IMR-90 (cell line): Measurements from ENCODE around the gene CCDC63. TPM values are rescaled to one million over a fixed set of nuclear protein-coding genes. Genes with fewer than 3 reads are reported as not detected.

Experiments used
- ATAC-seq: fragments of 200-7000 bp; cut with Tn5 transposase; 2 replicates; pipeline ENCODE4 v1.9.1; 2020; ENCODE audit warnings: low read depth, mild to moderate bottlenecking, moderate library complexity
- BruUV-seq: library from RNA; stranded (reverse); fragments of 400-500 nt; replicated peaks from 2 replicates; lab custom pipeline; 2021; lab: Mats Ljungman, UMichigan
- CTCF ChIA-PET: fragments of 300-600 bp; formaldehyde crosslinking; extraction: SDS; loops from one replicate; lab custom pipeline; 2021; ENCODE audit warnings: antibody characterized with exemption; lab: Yijun Ruan, JAX
- POLR2A ChIA-PET: fragments of 300-600 bp; sonication (Branson Sonifier 250); formaldehyde crosslinking; loops from one replicate; lab custom pipeline; 2022; ENCODE audit warnings: antibody characterized with exemption; ENCODE audit not compliant: unreplicated experiment; lab: Charles Lee
- DNase-seq: peaks from one replicate; pipeline ENCODE4 v3.0.0; 2013
- H2AFZ ChIP-seq: replicated peaks from 2 replicates; pipeline ENCODE3; 2013; ENCODE audit warnings: low read length, mild to moderate bottlenecking; ENCODE audit not compliant: poor library complexity
- H2AK5ac ChIP-seq: 2 replicates; pipeline ENCODE4 v1.6.1; 2013; ENCODE audit warnings: low read depth, low read length, inconsistent platforms
- H2AK9ac ChIP-seq: replicated peaks from 2 replicates; pipeline ENCODE3; 2013; ENCODE audit warnings: mild to moderate bottlenecking, low read depth, low read length, moderate library complexity; ENCODE audit not compliant: poor library complexity
- H2BK120ac ChIP-seq: 2 replicates; pipeline ENCODE4 v1.6.1; 2013; ENCODE audit warnings: low read depth, low read length, inconsistent platforms
- H2BK15ac ChIP-seq: 3 replicates; pipeline ENCODE4 v1.6.1; 2013; ENCODE audit warnings: low read depth, low read length, inconsistent platforms
- H2BK20ac ChIP-seq: 2 replicates; pipeline ENCODE4 v1.6.1; 2013; ENCODE audit warnings: low read depth, mild to moderate bottlenecking, inconsistent platforms, low read length, moderate library complexity
- H2BK5ac ChIP-seq: 2 replicates; pipeline ENCODE4 v1.6.1; 2013; ENCODE audit warnings: mild to moderate bottlenecking, low read depth, low read length, inconsistent platforms; ENCODE audit not compliant: poor library complexity, severe bottlenecking
- H3K14ac ChIP-seq: replicated peaks from 2 replicates; pipeline ENCODE4 v1.6.1; 2013; ENCODE audit warnings: low read depth, low read length, inconsistent platforms
- H3K18ac ChIP-seq: 2 replicates; pipeline ENCODE4 v1.6.1; 2013; ENCODE audit warnings: low read depth, low read length, control low read depth
- H3K23ac ChIP-seq: 2 replicates; pipeline ENCODE4 v1.6.1; 2013; ENCODE audit warnings: low read depth, low read length, inconsistent platforms
- H3K27ac ChIP-seq: 2 replicates; pipeline ENCODE4 v1.5.1; 2013; ENCODE audit warnings: mild to moderate bottlenecking, control low read depth, low read length; ENCODE audit not compliant: insufficient read depth
- H3K27me3 ChIP-seq: 2 replicates; pipeline ENCODE4 v1.6.1; 2013; ENCODE audit warnings: low read length; ENCODE audit not compliant: control insufficient read depth, insufficient read depth
- H3K36me3 ChIP-seq: 2 replicates; pipeline ENCODE4 v1.6.1; 2013; ENCODE audit warnings: low read length, mixed read lengths; ENCODE audit not compliant: control insufficient read depth, insufficient read depth
- H3K4ac ChIP-seq: 2 replicates; pipeline ENCODE4 v1.6.1; 2013; ENCODE audit warnings: low read depth, low read length, inconsistent platforms
- H3K4me1 ChIP-seq: 2 replicates; pipeline ENCODE4 v1.6.1; 2013; ENCODE audit warnings: low read length, mixed read lengths; ENCODE audit not compliant: control insufficient read depth, insufficient read depth
- H3K4me2 ChIP-seq: 2 replicates; pipeline ENCODE4 v1.6.1; 2013; ENCODE audit warnings: low read depth, mild to moderate bottlenecking, control low read depth, low read length, moderate library complexity
- H3K4me3 ChIP-seq: 2 replicates; pipeline ENCODE4 v1.5.1; 2013; ENCODE audit warnings: low read depth, mild to moderate bottlenecking, control low read depth, low read length, moderate library complexity; ENCODE audit not compliant: insufficient read depth
- H3K56ac ChIP-seq: 2 replicates; pipeline ENCODE4 v1.6.1; 2013; ENCODE audit warnings: low read length, inconsistent platforms; ENCODE audit not compliant: insufficient read depth; ENCODE audit errors: extremely low read depth
- H3K79me1 ChIP-seq, 2 experiments: 2 replicates each; pipeline ENCODE4 v1.6.1; 2013; ENCODE audit warnings: low read length in 2 of 2, inconsistent platforms in 1 of 2, low read depth in 1 of 2
- H3K9ac ChIP-seq: 2 replicates; pipeline ENCODE4 v1.6.1; 2013; ENCODE audit warnings: low read depth, low read length, control low read depth
- H3K9me1 ChIP-seq: 2 replicates; pipeline ENCODE4 v1.6.1; 2013; ENCODE audit warnings: low read length, inconsistent platforms; ENCODE audit not compliant: insufficient read depth
- H3K9me3 ChIP-seq: 2 replicates; pipeline ENCODE4 v1.6.1; 2013; ENCODE audit warnings: low read length; ENCODE audit not compliant: control insufficient read depth, insufficient read depth
- H4K20me1 ChIP-seq: 2 replicates; pipeline ENCODE4 v1.6.1; 2013; ENCODE audit warnings: low read length, inconsistent platforms; ENCODE audit not compliant: insufficient read depth
- H4K5ac ChIP-seq: 2 replicates; pipeline ENCODE4 v1.6.1; 2013; ENCODE audit warnings: mild to moderate bottlenecking, low read depth, low read length, control low read depth
- H4K8ac ChIP-seq, 2 experiments: 2 replicates each; pipeline ENCODE4 v1.6.1; 2013; ENCODE audit warnings: low read depth in 2 of 2, low read length in 2 of 2, control low read depth in 1 of 2, inconsistent platforms in 1 of 2
- H4K91ac ChIP-seq: 2 replicates; pipeline ENCODE4 v1.6.1; 2013; ENCODE audit warnings: low read depth, low read length, inconsistent platforms; ENCODE audit not compliant: insufficient read depth
- MAZ ChIP-seq: IDR thresholded peaks from 2 replicates; pipeline ENCODE4 v1.6.1; 2012; ENCODE audit warnings: low read depth, mild to moderate bottlenecking, low read length, improper control_type of control experiment, moderate library complexity, borderline replicate concordance
- MXI1 ChIP-seq: IDR thresholded peaks from 2 replicates; pipeline ENCODE4 v1.6.1; 2012; ENCODE audit warnings: low read depth, mild to moderate bottlenecking, low read length, moderate library complexity, borderline replicate concordance
- WGBS, 2 experiments: methylation state at CpG; one replicate each; pipeline versions ENCODE4 v1.1.5 to v1.1.7; 2013; ENCODE audit warnings: missing lambda C conversion rate in 2 of 2; ENCODE audit not compliant: insufficient read length in 1 of 2; ENCODE audit errors: extremely low coverage in 2 of 2; 5-methylcytosine and 5-hydroxymethylcytosine counted together
- dilution Hi-C: fragments of 300-500 bp; cut with HindIII; formaldehyde crosslinking; loops from one replicate; pipeline ENCODE4 v1.14.3; 2018; ENCODE audit warnings: low sequenced_read_pairs; ENCODE audit not compliant: unreplicated experiment
- in situ Hi-C: fragments of 300-500 bp; cut with MboI; formaldehyde crosslinking; loops from 3 replicates; pipeline ENCODE4 v1.14.3; 2019; ENCODE audit warnings: low sequenced_read_pairs, inconsistent platforms, mixed read lengths
- intact Hi-C: fragments of 100-400 bp; cut with micrococcal nuclease; formaldehyde crosslinking; loops from 2 replicates; pipeline ENCODE4 v1.10.0; 2022
- polyA plus RNA-seq, 3 experiments: library from polyadenylated mRNA; depleted of rRNA; stranded (reverse); fragments of >200 nt; gene quantifications; 2 replicates each; pipeline ENCODE4 v1.2.3, GENCODE V29; 2012; ENCODE audit warnings: low replicate concordance in 1 of 3
- total RNA-seq: library from RNA; depleted of rRNA; stranded (reverse); fragments of >200 nt; gene quantifications from 2 replicates; pipeline ENCODE4 v1.2.3, GENCODE V29; 2012

CCDC63 gene
- total and polyA plus RNA-seq, 2 of the 4 experiments (the other 2 are of a cell fraction), result not detected

- Histone ChIP-seq H3K4me2 (no peak overlapping the region), H4K91ac (no peak overlapping the region), H3K27me3 (peaks cover 22% of the 10 kb centered on the region), H3K23ac (no peak overlapping the region), H3K9ac (no peak overlapping the region), H4K8ac (no peak overlapping the region), H4K20me1 (no peaks in the 10 kb centered on the region), H3K9me1 (no peaks in the 10 kb centered on the region), H3K18ac (no peak overlapping the region), H2BK20ac (no peak overlapping the region), H3K4ac (no peak overlapping the region), H3K4me3 (no peak overlapping the region), H3K36me3 (no peaks in the 10 kb centered on the region), H3K27ac (no peak overlapping the region), H3K14ac (no peak overlapping the region), H2BK15ac (no peak overlapping the region), H3K4me1 (no peaks in the 10 kb centered on the region), H2AK5ac (no peak overlapping the region), H2BK5ac (no peak overlapping the region), H4K5ac (no peak overlapping the region), H3K9me3 (no peaks in the 10 kb centered on the region), H3K79me1 (no peaks in the 10 kb centered on the region), H3K56ac (no peak overlapping the region), H2AK9ac (no peak overlapping the region), H2AFZ (no peak overlapping the region), H2BK120ac (no peak overlapping the region)
- DNase-seq (no peak), ATAC-seq (no peak)
- no peak for TF ChIP-seq MAZ
- no peak for TF ChIP-seq MXI1
- ChIA-PET CTCF (no interaction called here), POLR2A (no interaction called here)
- 79% methylated on average over 2 of the region's 5 CpGs; no CpG with 5 or more reads in 1 of the 2 experiments for WGBS, 2 experiments
- dilution Hi-C loops (no loop called here), in situ Hi-C loops (no loop called here), intact Hi-C loops (no loop called here)
- BruUV-seq, result no TSS peak
Observed at GRCh38 chr12:110850762-110851161, 4.0 kb downstream of the CCDC63 start.
